ENCODE results near the gene RNU5B-1. TPM values are rescaled to one million over a fixed set of nuclear protein-coding genes. Genes with fewer than 3 reads are reported as not detected.

The RNU5B-1 gene
- total RNA-seq, 1 donor from 2014 or later = 40.3 TPM

GRCh38 chr15:65329288-65329983 is 25.0 kb downstream of the RNU5B-1 start:
- H3K36me3 ChIP-seq = no peaks in the 10 kb centered on the region
- DNase-seq = no peak
- no peak overlapping the region for H3K27ac ChIP-seq (replicated peaks)
- H3K27me3 ChIP-seq (ENCODE audit: low read depth) = peaks cover 7% of the 10 kb centered on the region
- no peak overlapping the region for H3K4me3 ChIP-seq
- no peaks in the 10 kb centered on the region for H3K9me3 ChIP-seq (replicated peaks)
- intact Hi-C loops (cut with micrococcal nuclease) = no loop called here
- peaks cover 11% of the 10 kb centered on the region for H3K4me1 ChIP-seq
- no peak for TF ChIP-seq CTCF (IDR thresholded peaks at IDR 0.05; ENCODE audit: borderline replicate concordance)

GRCh38 chr15:65329984-65330735 is 25.7 kb downstream of the RNU5B-1 start:
- Histone ChIP-seq H3K27ac (replicated peaks) (no peak overlapping the region), H3K27me3 (ENCODE audit: low read depth) (peaks cover 7% of the 10 kb centered on the region), H3K36me3 (no peaks in the 10 kb centered on the region), H3K9me3 (replicated peaks) (no peaks in the 10 kb centered on the region), H3K4me3 (no peak overlapping the region), H3K4me1 (peaks cover 11% of the 10 kb centered on the region)
- intact Hi-C loops (cut with micrococcal nuclease) = no loop called here
- no peak for DNase-seq
- TF ChIP-seq CTCF (IDR thresholded peaks at IDR 0.05; ENCODE audit: borderline replicate concordance) = no peak

GRCh38 chr15:65330934-65331645 is 26.6 kb downstream of the RNU5B-1 start:
- no peak overlapping the region for H3K27ac ChIP-seq (replicated peaks)
- H3K27me3 ChIP-seq (ENCODE audit: low read depth) = peaks cover 11% of the 10 kb centered on the region
- H3K4me3 ChIP-seq = no peak overlapping the region
- intact Hi-C loops (cut with micrococcal nuclease) = no loop called here
- H3K9me3 ChIP-seq (replicated peaks) = no peaks in the 10 kb centered on the region
- peaks cover 7% of the 10 kb centered on the region for H3K4me1 ChIP-seq
- DNase-seq = no peak
- no peaks in the 10 kb centered on the region for H3K36me3 ChIP-seq
- no peak for TF ChIP-seq CTCF (IDR thresholded peaks at IDR 0.05; ENCODE audit: borderline replicate concordance)

GRCh38 chr15:65331811-65332210 is 27.3 kb downstream of the RNU5B-1 start:
- H3K4me3 ChIP-seq = no peak overlapping the region
- no peak overlapping the region for H3K27ac ChIP-seq (replicated peaks)
- H3K4me1 ChIP-seq = no peaks in the 10 kb centered on the region
- peaks cover 14% of the 10 kb centered on the region for H3K27me3 ChIP-seq (ENCODE audit: low read depth)
- H3K9me3 ChIP-seq (replicated peaks) = no peaks in the 10 kb centered on the region
- H3K36me3 ChIP-seq = no peaks in the 10 kb centered on the region
- TF ChIP-seq CTCF (IDR thresholded peaks at IDR 0.05; ENCODE audit: borderline replicate concordance) = no peak
- no peak for DNase-seq
- intact Hi-C loops (cut with micrococcal nuclease) = no loop called here

- H3K9me3 ChIP-seq (replicated peaks) = no peaks in the 10 kb centered on the region
- no peak for DNase-seq
- no peaks in the 10 kb centered on the region for H3K36me3 ChIP-seq
- intact Hi-C loops (cut with micrococcal nuclease) = no loop called here
- peaks cover 22% of the 10 kb centered on the region for H3K27me3 ChIP-seq (ENCODE audit: low read depth)
- H3K27ac ChIP-seq (replicated peaks) = no peak overlapping the region
- no peak for TF ChIP-seq CTCF (IDR thresholded peaks at IDR 0.05; ENCODE audit: borderline replicate concordance)
- H3K4me3 ChIP-seq = no peak overlapping the region
- H3K4me1 ChIP-seq = no peaks in the 10 kb centered on the region
These were observed 28.1 kb downstream of the RNU5B-1 start for GRCh38 chr15:65332391-65333147.

Measured in left ventricle myocardium inferior (tissue), 1 donor.